ENCODE results near the gene SPSB4. TPM values are rescaled to one million over a fixed set of nuclear protein-coding genes. Genes with fewer than 3 reads are reported as not detected.

The SPSB4 gene
- total and polyA plus RNA-seq, 12 donors = 2.1 to 8.7 (median 3.8) TPM

- Histone ChIP-seq H3K36me3 (no peaks in the 10 kb centered on the region), H3K27me3 (no peaks in the 10 kb centered on the region), H3K27ac (no peak overlapping the region), H3K9me3 (no peaks in the 10 kb centered on the region), H3K4me1 (peaks cover 0 to 20% (median 3%) of the 10 kb centered on the region in 9 donors), H3K4me3 (no peak overlapping the region)
- TF ChIP-seq CTCF (IDR thresholded peaks at IDR 0.05) = no peak
- 71 to 72% methylated on average over 2 of the region's 2 CpGs for WGBS, 2 donors
- DNase-seq = no peak
- intact Hi-C loops (cut with DNase I) = loop anchor here in 6 of 10 donors (5.0 to 10.0 kb wide), 7 partner anchors 46 to 208 kb away; partner anchors contain the start of gene SPSB4 (in 1 of the 6)
- no peak for ATAC-seq
These were observed 51.9 kb downstream of the SPSB4 start for GRCh38 chr3:141103067-141103466.

GRCh38 chr3:141103503-141103902 is 52.4 kb downstream of the SPSB4 start:
- H3K36me3 ChIP-seq = no peaks in the 10 kb centered on the region
- H3K27me3 ChIP-seq = no peaks in the 10 kb centered on the region
- no peak for TF ChIP-seq CTCF (IDR thresholded peaks at IDR 0.05)
- 98% methylated on average over 4 of the region's 4 CpGs for WGBS, 2 donors
- no peaks in the 10 kb centered on the region for H3K9me3 ChIP-seq
- ATAC-seq = no peak
- no peak overlapping the region for H3K4me3 ChIP-seq
- DNase-seq = no peak
- intact Hi-C loops (cut with DNase I) = loop anchor here in 6 of 10 donors (5.0 to 10.0 kb wide), 7 partner anchors 46 to 209 kb away; partner anchors contain the start of gene SPSB4 (in 1 of the 6)
- H3K27ac ChIP-seq = no peak overlapping the region
- H3K4me1 ChIP-seq = peaks cover 0 to 24% (median 3%) of the 10 kb centered on the region in 9 donors

- TF ChIP-seq CTCF (IDR thresholded peaks at IDR 0.05) = no peak
These were observed 53.1 kb downstream of the SPSB4 start for GRCh38 chr3:141104151-141104821.

GRCh38 chr3:141105828-141106628 is 54.9 kb downstream of the SPSB4 start:
- WGBS, 2 donors = 37 to 38% methylated on average over 7 of the region's 7 CpGs
- Histone ChIP-seq H3K36me3 (no peaks in the 10 kb centered on the region), H3K4me1 (peaks cover 0 to 31% (median 11%) of the 10 kb centered on the region in 9 donors), H3K9me3 (peaks cover 0 to 6% (median 0%) of the 10 kb centered on the region in 11 donors), H3K4me3 (no peak overlapping the region), H3K27ac (no peak overlapping the region), H3K27me3 (no peaks in the 10 kb centered on the region)
- peak in 1 of 2 donors; percentile 82 for DNase-seq
- ATAC-seq = peak in 5 of 8 donors; percentile 12 to 52 (median 26)
- peak; percentile 50 to 84 (median 81) for TF ChIP-seq CTCF (IDR thresholded peaks at IDR 0.05)
- intact Hi-C loops (cut with DNase I) = loop anchor here (1.0 to 10.0 kb wide), 14 partner anchors 54 to 211 kb away; partner anchors contain the start of gene SPSB4 (in 4 of the 10)

More at GRCh38 chr3:141104151-141104821, 53.1 kb downstream of the SPSB4 start:
- H3K27ac ChIP-seq = peak overlapping the region in 2 of 10 donors; percentile 1 to 46
- WGBS, 2 donors = 67 to 70% methylated on average over 12 of the region's 12 CpGs
- H3K27me3 ChIP-seq = no peaks in the 10 kb centered on the region
- intact Hi-C loops (cut with DNase I) = loop anchor here in 6 of 10 donors (2.0 to 10.0 kb wide), 10 partner anchors 47 to 209 kb away; partner anchors contain the start of gene SPSB4 (in 1 of the 6)
- no peaks in the 10 kb centered on the region for H3K9me3 ChIP-seq
- no peaks in the 10 kb centered on the region for H3K36me3 ChIP-seq
- DNase-seq (no peak), ATAC-seq (peak in 7 of 8 donors; percentile 16 to 53 (median 38))
- H3K4me1 ChIP-seq = peaks cover 0 to 30% (median 9%) of the 10 kb centered on the region in 9 donors
- H3K4me3 ChIP-seq = no peak overlapping the region

Data from heart right ventricle (tissue), 16 donors.